ENCODE results near the gene ZNF850. TPM values are rescaled to one million over a fixed set of nuclear protein-coding genes. Genes with fewer than 3 reads are reported as not detected.

Gene ZNF850
- total RNA-seq, result 4.7 and 5.5 TPM in 2 replicates

DNA sequence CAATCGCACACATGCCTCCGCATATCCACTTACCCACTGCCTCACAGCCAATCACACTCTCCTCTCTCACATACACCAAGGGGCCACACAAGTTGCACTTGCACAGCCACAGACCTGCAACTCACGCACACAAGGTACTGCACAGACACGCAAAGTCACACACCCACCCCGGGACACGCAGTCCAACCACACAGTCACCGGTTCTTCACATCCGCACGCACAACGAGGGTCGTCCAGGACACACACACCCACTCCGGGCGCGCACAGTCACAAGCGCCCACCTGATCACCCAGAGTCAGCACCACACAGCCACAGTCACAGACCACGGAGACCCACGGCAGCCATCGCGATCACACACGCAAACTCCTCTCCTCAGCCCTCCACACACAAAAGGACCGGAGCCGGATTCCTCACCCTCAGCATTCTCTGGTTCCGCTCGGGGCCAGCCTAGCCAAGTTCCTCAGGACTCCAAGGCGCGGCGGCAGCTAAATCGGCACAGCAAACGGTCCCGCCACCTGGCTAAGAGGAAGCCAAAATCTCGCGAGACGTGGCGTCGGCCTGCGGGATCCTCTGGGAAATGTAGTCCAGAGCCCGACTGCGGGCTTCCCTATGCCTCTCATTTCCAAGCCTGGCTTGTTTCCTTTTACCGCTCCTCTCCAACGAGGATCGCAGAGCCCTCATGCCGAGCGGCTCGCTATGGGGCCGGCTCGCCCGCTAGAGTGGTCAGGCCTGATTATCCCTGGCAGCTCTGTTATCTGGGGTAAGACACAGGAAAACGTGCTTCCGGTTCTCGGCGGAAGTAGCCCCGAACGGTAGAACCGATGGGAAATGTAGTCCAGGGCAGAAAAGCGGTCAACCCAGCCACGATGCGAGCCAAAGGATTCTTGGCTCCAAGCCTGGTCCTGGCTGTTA is at the start of gene ZNF850:
ZNF850 (minus strand) TSS at position 497 of the 912 bp plus-strand sequence. CDS start 10,201 bp downstream, outside the sequence.

DNA sequence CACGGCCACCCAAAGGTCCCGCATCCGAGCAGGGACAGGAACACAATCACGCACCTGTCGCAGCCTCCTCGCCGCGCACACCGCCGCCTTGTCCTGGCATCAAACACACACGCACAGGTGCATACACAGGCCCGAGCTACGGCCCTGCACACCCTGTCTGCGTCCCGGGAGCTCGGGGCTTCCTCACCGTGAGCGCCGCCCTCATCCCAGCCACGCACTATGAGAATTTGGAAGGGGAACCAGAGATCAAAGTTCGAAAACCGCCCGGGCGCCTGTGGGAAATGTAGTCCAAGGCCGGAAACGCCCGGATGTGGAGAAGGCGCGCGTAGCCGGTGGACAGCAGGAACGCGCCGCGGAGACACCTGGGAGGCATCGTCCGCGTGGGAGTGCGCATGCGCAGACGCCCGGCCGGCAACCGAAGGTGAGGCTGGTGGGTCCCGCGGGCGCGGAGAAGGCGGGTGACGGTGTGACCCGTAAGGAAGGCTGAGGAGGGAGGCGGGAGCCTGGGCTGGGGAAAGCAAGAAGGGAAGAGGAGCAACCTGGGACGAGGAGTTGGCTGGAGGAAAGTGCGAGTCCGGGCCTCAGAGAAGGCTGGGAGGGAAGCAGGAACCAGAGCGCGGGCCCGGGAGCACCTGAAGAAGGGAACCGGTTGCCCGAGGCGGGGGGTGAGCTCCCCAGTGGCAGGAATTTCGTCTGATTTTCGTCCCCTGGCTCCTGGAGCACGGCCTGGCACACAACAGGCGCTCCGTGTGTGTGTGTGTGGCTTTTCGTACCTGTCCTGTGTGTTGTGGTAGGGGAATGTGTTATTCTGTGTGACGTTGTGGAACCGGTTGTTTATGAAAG is 85.2 kb downstream of the ZNF850 start, which contains the start of gene ZNF567:
ZNF567 (plus strand) TSS at position 399 of the 843 bp plus-strand sequence. CDS start 7,256 bp downstream, outside the sequence.

Other genes starting within 250 kb of the ZNF850 start
- gene ZNF260, start 244.5 kb downstream of the ZNF850 start, total RNA-seq, result 22.7 and 26.1 TPM in 2 replicates
- 8.8 and 10.1 TPM in 2 replicates for gene ZNF529, start 199.5 kb downstream of the ZNF850 start, total RNA-seq
- gene ZNF382, start 167.5 kb downstream of the ZNF850 start, total RNA-seq, result 6.5 and 6.9 TPM in 2 replicates
- 7.7 and 9.3 TPM in 2 replicates for gene ZNF461, start 106.0 kb downstream of the ZNF850 start, total RNA-seq
- gene ZNF567, start 85.2 kb downstream of the ZNF850 start, total RNA-seq, result 7.6 and 8.0 TPM in 2 replicates
- gene ZNF790, start 65.6 kb upstream of the ZNF850 start, total RNA-seq, result 6.2 and 7.4 TPM in 2 replicates
- gene ZNF345, start 78.1 kb upstream of the ZNF850 start, total RNA-seq, result 3.2 and 4.6 TPM in 2 replicates
- gene ZNF829, start 143.5 kb upstream of the ZNF850 start, total RNA-seq, result 2.0 and 2.5 TPM in 2 replicates
- gene ZNF568, start 143.5 kb upstream of the ZNF850 start, total RNA-seq, result 5.7 and 6.4 TPM in 2 replicates

Measured in thoracic aorta endothelial cell (primary cell).